HL-60 (cell line): ENCODE results near the gene CPTP.

Source experiments
- CTCF ChIP-seq: IDR thresholded peaks from one replicate; pipeline ENCODE4 v1.5.1; 2011; ENCODE audit warnings: low read length, control low read depth, inconsistent platforms; ENCODE audit not compliant: insufficient read depth
- POLR2AphosphoS5 ChIP-seq: IDR thresholded peaks from 2 replicates; pipeline ENCODE4 v1.6.1; 2012; ENCODE audit warnings: low read depth

GRCh38 chr1:1291023-1291528 is 33.5 kb upstream of the CPTP start:
- no peak for TF ChIP-seq CTCF
- TF ChIP-seq POLR2AphosphoS5, result no peak
